T-helper 2 cell (primary cell): ENCODE results near the gene SYN1.
A peak's percentile ranks its signal among the peaks of the same experiment; 100 is the strongest.

Source experiments
- DNase-seq, 5 experiments: peaks; one replicate each; pipeline versions ENCODE4 v3.0.0 to v3.0.0-alpha.2; 2012 to 2022

Gene SYN1

DNA sequence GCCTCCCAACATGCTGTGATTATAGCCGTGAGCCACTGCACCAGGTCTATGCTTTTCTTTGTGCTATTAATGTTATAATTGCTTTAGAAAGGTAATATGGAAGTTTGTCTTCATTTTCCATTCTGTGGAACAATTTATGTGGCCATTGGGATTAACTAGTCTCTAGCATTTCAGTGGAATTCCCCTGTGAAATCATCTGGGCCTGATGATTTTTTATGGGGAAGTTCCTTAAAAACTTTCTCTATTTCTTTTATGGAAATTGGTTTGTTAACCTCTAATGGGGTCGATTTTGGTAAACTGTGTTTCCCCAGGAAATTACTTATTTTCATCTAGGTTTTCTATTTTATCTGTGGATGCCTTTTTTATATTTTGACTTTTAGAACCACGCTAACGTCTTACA, 26.1 kb downstream of the SYN1 start:
- no peak for DNase-seq

DNA sequence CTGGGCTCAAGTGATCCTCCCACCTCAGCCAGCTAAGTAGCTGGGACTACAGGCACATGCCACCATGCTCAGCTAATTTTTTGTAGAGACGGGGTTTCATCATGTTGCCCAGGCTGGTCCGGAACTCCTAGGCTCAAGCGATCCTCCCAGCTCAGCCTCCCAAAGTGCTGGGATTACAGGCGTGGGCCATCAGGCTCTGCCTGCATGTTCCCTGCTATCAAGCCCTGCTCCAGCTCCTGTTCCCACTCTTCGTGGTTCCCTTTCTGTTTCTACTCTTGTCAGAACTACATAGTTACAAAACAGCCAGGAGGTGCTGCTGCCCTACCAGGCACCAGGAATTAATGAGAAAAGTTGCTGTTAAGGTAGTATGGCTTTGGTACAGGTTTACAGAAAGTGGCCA, 28.7 kb downstream of the SYN1 start:
- no peak for DNase-seq

DNA sequence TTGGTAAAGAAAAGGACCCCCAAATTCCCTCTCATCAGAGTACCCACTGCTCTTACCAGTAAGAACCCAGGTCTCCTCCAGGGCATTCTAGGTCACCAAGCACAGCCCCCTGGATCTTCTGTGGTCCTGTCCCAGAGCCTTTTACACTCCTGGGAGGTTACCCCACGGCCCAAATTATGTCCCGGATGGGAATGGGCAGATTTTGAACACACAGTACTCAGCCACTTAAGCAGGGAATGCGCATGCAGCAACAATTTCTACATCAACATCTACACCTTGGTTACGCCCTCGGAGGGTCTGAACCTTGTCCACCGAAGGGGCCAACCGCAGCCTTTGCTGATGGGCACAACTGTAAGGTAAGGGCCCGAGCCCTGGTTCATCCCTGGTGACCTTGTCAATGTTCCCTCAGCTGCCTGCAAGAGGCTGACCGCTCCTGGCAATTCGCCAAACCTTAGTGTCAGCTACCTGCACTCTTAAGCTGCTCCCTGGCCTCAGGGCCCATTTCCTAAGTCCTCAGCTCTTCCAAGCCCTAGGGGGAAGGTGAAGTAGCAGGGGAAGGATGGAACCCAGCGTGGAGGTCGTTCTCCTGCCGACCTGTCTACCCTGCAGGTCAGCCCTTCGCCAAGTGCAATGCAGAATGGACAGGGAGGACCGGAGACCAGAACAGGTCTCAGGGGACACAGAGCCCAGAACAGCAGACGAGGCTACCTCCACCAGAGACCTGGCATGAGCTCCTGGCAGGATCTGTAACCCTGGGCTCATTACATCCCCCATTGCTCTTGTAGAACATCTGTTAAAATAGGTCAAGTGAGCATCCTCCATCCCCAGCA, 31.5 kb downstream of the SYN1 start:
- no peak for DNase-seq

DNA sequence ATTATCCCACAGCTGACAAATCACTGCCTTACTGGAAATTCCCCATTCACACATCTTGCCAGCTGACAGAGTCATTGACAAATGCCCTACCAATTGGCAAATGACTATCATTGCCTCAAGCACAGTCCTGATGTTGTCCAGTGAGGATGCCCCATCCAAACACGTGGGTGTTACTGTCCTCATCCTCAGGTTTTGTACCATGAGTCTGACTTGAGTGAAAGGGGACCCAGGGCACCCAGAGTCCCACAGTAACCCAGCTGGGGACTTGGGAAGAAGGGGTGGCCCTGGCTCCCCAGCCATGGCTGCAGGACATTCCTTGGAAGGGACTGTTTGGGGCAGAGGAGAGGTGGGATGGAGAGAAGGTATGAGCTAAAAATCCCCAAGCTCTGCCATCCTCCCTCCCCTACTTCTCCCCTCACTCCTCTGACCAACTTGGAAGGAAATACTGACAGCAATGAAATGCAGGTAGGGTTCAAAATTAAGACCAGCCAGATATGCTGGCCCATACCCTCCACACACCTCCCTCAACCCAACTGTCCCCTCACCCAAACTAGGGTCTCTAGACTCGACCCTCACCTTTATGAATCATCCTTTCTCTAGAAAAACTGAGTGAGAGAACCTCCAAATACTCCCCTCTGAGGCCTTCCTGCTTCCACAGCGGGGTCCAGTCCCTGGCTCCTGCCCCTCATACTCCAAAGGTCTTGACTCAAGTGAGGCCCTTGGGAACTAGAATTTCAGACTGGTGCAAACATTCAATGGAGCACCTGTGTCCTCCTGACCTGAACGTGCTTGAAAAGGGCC, 32.4 kb downstream of the SYN1 start:
- DNase-seq = no peak

- no peak for DNase-seq
Observed at GRCh38 chrX:47586043-47586787, 33.4 kb downstream of the SYN1 start.

- no peak for DNase-seq
Observed at GRCh38 chrX:47585273-47585672, 34.4 kb downstream of the SYN1 start.

DNA sequence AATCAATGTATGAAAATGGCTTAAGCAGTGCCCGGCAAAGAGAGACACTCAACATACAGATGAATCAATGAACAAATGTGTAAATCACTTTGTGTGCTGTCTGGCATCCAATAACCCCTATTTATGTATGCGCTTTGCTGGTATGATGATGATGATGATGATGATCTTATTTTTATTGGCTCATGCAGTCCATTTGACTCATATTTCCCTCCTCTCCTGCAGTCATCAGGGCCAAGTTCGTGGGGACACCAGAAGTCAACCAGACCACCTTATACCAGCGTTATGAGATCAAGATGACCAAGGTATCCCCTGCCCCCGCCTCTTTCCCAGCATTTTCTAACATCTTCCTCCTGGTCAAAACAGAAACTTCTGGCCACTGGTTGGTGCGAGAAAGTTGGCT, 34.9 kb downstream of the SYN1 start:
- DNase-seq = no peak

GRCh38 chrX:47583240-47583861, 36.3 kb downstream of the SYN1 start:
- no peak for DNase-seq

DNA sequence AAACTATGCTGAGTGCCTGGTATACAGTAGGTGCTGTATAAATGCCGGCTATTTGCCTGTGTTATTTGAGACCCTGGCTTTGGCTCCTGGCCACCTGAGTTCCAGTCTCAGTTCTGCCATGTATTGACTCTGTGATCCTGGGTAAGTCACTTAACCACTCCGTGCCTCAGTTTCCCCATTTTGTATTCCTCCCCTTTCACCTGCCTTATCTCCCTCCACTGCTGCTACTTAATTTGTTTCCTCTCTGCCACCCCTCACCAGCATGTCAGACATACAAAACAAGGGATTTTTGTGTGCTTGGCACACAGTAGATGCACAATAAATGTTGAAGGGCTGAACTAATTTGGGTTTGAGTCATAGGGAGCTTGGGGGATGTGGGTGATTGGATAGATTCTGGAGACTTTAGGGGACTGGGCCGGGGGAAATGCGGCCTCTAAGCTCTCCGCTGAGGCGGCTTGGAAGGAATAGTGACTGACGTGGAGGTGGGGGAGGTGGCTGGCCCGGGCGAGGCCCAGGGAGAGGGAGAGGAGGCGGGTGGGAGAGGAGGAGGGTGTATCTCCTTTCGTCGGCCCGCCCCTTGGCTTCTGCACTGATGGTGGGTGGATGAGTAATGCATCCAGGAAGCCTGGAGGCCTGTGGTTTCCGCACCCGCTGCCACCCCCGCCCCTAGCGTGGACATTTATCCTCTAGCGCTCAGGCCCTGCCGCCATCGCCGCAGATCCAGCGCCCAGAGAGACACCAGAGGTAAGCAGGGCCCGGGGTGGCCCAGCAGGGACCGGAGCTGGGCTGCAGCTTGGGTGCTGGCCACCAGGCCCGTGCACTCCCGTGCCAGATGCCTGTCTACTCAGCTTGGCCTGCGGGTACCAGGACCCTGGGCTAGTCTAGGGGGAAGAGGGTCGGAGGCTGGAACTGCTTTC, 37.7 kb downstream of the SYN1 start, which contains the start of gene TIMP1:
Gene TIMP1, plus strand, starts transcription at position 706 of the 917 bp plus-strand sequence. CDS start 980 bp downstream, outside the sequence.
- DNase-seq = peak; percentile 29 to 90 (median 67)

GRCh38 chrX:47579537-47579936, 40.1 kb downstream of the SYN1 start:
- peak in 2 of 5 experiments; percentile 17 to 46 for DNase-seq

GRCh38 chrX:47578692-47579091, 41.0 kb downstream of the SYN1 start:
- no peak for DNase-seq

DNA sequence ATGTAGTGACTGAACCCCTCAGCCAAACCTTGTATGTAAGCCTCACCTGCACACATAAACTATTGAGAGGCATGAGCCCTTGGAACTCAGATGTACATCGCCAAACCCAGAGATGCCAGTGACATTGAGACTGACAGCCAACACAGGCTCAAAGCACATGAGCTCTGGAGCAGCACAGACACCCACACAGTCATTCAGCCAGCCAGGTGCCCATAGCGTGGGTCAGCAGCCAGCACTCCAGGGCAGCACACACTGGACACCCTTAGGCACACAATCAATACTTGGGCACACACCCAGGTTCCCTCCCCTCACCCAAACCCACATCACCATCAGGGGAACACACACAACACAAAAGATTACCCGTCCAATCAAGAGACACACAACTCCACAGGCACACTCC, 41.8 kb downstream of the SYN1 start:
- no peak for DNase-seq

- DNase-seq = no peak
Observed at GRCh38 chrX:47577424-47577823, 42.2 kb downstream of the SYN1 start.

DNA sequence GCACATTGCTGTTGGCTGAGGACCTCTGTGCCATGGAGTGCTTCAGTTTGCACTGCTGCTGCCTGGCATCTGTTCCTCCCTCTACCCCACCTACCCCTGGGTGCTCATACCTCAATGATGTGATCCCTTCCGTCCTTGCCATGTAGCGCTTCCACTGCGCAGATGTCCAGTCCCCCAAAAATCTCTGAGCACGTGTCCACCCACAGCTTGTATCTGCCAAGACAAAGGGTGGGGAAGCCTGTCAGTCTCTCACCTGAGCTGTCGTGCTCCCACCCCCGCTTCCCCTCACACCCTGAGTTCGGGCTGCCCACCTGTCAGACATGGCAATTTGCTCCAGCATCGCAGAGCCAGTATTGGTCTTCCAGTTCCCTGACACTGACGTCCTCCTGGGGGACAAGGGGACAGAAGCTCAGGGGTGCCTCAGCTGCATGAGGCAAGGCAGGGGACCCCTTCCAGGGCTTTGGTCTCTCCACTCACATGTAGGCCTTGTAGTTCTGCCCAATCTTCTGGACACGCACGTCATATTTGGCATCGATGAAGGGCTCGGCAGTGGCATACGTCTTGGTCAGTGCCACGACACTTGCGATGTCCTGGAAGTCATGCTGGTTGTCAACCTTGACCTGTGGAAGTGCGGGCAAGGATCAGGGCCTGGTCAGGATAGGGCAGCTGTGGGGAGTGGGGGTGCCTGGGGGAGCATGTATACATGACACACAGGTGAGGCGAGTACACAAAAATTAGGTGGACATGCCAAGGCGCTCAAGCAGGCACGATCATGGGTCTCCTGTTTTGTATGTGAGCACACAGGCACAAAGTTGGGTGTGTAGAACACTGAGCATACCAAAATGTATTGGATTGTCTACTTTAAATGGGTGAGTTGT, 43.4 kb downstream of the SYN1 start:
- no peak for DNase-seq

- no peak for DNase-seq
Observed at GRCh38 chrX:47574547-47575301, 44.9 kb downstream of the SYN1 start.

GRCh38 chrX:47574076-47574546, 45.5 kb downstream of the SYN1 start:
- no peak for DNase-seq

GRCh38 chrX:47573341-47574075, 46.1 kb downstream of the SYN1 start:
- DNase-seq = no peak

- no peak for DNase-seq
Observed at GRCh38 chrX:47572773-47573340, 46.8 kb downstream of the SYN1 start.
